GM18861 (cell line): ENCODE results near the gene UNC5B.

ENCODE experiments used
- ATAC-seq: cut with Tn5 transposase; IDR thresholded peaks from one replicate; pipeline ENCODE4 v1.9.1; 2021; ENCODE audit not compliant: unreplicated experiment

The UNC5B gene

GRCh38 chr10:71212318-71213126 lies at the start of gene UNC5B:
UNC5B (plus strand) TSS chr10:71212570; CDS start chr10:71212986, 416 bp downstream.
- no peak for ATAC-seq

- ATAC-seq = no peak
Measured at GRCh38 chr10:71173466-71173865, 38.9 kb upstream of the UNC5B start.

- ATAC-seq = no peak
Measured at GRCh38 chr10:71176661-71177060, 35.7 kb upstream of the UNC5B start.

- ATAC-seq = no peak
Measured at GRCh38 chr10:71177651-71178199, 34.6 kb upstream of the UNC5B start.

- ATAC-seq = no peak
Measured at GRCh38 chr10:71178880-71179279, 33.5 kb upstream of the UNC5B start.

- no peak for ATAC-seq
Measured at GRCh38 chr10:71179382-71179781, 33.0 kb upstream of the UNC5B start.

GRCh38 chr10:71184421-71184820 lies 27.9 kb upstream of the UNC5B start:
- no peak for ATAC-seq

GRCh38 chr10:71185209-71185608 lies 27.2 kb upstream of the UNC5B start:
- ATAC-seq = no peak

GRCh38 chr10:71187197-71187596 lies 25.2 kb upstream of the UNC5B start:
- ATAC-seq = no peak

- no peak for ATAC-seq
Measured at GRCh38 chr10:71187600-71187999, 24.8 kb upstream of the UNC5B start.

GRCh38 chr10:71188201-71188600 lies 24.2 kb upstream of the UNC5B start:
- ATAC-seq = no peak

GRCh38 chr10:71191019-71191418 lies 21.4 kb upstream of the UNC5B start:
- no peak for ATAC-seq

GRCh38 chr10:71191551-71192076 lies 20.8 kb upstream of the UNC5B start:
- ATAC-seq = no peak

- ATAC-seq = no peak
Measured at GRCh38 chr10:71193516-71193915, 18.9 kb upstream of the UNC5B start.

GRCh38 chr10:71197955-71198354 lies 14.4 kb upstream of the UNC5B start:
- no peak for ATAC-seq

GRCh38 chr10:71201849-71202248 lies 10.5 kb upstream of the UNC5B start:
- ATAC-seq = no peak

GRCh38 chr10:71202314-71202713 lies 10.1 kb upstream of the UNC5B start:
- ATAC-seq = no peak

GRCh38 chr10:71203124-71203523 lies 9.2 kb upstream of the UNC5B start:
- no peak for ATAC-seq

GRCh38 chr10:71203716-71204115 lies 8.7 kb upstream of the UNC5B start:
- ATAC-seq = no peak

GRCh38 chr10:71204746-71205145 lies 7.6 kb upstream of the UNC5B start:
- ATAC-seq = no peak

GRCh38 chr10:71205468-71205867 lies 6.9 kb upstream of the UNC5B start:
- no peak for ATAC-seq

GRCh38 chr10:71206911-71207310 lies 5.5 kb upstream of the UNC5B start:
- no peak for ATAC-seq
